Astrocyte of the spinal cord (primary cell): ENCODE measurements around the gene PRTFDC1.

Experiments used
- DNase-seq: peaks from one replicate; pipeline ENCODE4 v3.0.0; 2011; ENCODE audit warnings: low read depth, low spot score
- H3K4me3 ChIP-seq: 2 replicates; pipeline ENCODE4 v1.5.1; 2011; ENCODE audit warnings: low read depth, mild to moderate bottlenecking, low read length, moderate library complexity
- CTCF ChIP-seq: IDR thresholded peaks from 2 replicates; pipeline ENCODE4 v1.5.1; 2012; ENCODE audit warnings: low read depth, mild to moderate bottlenecking, low read length, inconsistent platforms
- in situ Hi-C: cut with HindIII; loops from 2 replicates; pipeline ENCODE4 v1.10.0; 2017; ENCODE audit warnings: low sequenced_read_pairs

Gene PRTFDC1

GRCh38 chr10:24917493-24917892 lies 34.9 kb downstream of the PRTFDC1 start:
- in situ Hi-C loops, result no loop called here
- no peak for TF ChIP-seq CTCF
- no peak overlapping the region for H3K4me3 ChIP-seq
- DNase-seq, result no peak

GRCh38 chr10:24916365-24916764 lies 36.0 kb downstream of the PRTFDC1 start:
- TF ChIP-seq CTCF, result no peak
- no peak overlapping the region for H3K4me3 ChIP-seq
- in situ Hi-C loops, result no loop called here
- no peak for DNase-seq

GRCh38 chr10:24915304-24915703 lies 37.1 kb downstream of the PRTFDC1 start:
- TF ChIP-seq CTCF, result no peak
- in situ Hi-C loops, result no loop called here
- no peak overlapping the region for H3K4me3 ChIP-seq
- no peak for DNase-seq

- in situ Hi-C loops, result no loop called here
- H3K4me3 ChIP-seq, result no peak overlapping the region
- no peak for TF ChIP-seq CTCF
- no peak for DNase-seq
Observed at GRCh38 chr10:24914148-24914547, 38.3 kb downstream of the PRTFDC1 start.

GRCh38 chr10:24912215-24912614 lies 40.2 kb downstream of the PRTFDC1 start:
- in situ Hi-C loops, result no loop called here
- no peak for DNase-seq
- H3K4me3 ChIP-seq, result no peak overlapping the region
- no peak for TF ChIP-seq CTCF

GRCh38 chr10:24911029-24911428 lies 41.4 kb downstream of the PRTFDC1 start:
- no peak overlapping the region for H3K4me3 ChIP-seq
- in situ Hi-C loops, result no loop called here
- no peak for DNase-seq
- no peak for TF ChIP-seq CTCF

- in situ Hi-C loops, result no loop called here
- no peak for TF ChIP-seq CTCF
- H3K4me3 ChIP-seq, result no peak overlapping the region
- no peak for DNase-seq
Observed at GRCh38 chr10:24910574-24910973, 41.8 kb downstream of the PRTFDC1 start.
